HG03196 (cell line): ENCODE measurements around the gene TERB1.

ENCODE experiments used
- ATAC-seq: cut with Tn5 transposase; IDR thresholded peaks from one replicate; pipeline ENCODE4 v1.9.1; 2021; ENCODE audit not compliant: unreplicated experiment

TERB1 gene

DNA sequence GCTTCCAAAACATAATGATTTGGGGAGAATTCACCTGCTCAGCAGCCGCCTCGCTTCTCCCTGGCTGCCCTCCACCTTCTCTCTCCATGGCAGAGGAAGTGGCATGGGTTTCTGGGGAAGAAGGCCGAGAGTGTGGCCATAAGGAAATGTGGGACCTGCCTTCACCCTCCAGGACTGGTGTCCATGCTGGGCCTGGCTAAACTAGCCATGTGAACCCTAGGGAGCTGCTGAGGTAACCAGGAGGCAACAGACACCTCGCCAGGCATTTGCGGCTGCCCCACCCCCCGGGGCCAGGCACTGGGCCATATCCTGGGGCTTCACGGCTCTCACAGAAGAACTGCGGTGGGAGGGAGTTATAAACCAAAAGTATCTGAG, 94.9 kb downstream of the TERB1 start:
- no peak for ATAC-seq

DNA sequence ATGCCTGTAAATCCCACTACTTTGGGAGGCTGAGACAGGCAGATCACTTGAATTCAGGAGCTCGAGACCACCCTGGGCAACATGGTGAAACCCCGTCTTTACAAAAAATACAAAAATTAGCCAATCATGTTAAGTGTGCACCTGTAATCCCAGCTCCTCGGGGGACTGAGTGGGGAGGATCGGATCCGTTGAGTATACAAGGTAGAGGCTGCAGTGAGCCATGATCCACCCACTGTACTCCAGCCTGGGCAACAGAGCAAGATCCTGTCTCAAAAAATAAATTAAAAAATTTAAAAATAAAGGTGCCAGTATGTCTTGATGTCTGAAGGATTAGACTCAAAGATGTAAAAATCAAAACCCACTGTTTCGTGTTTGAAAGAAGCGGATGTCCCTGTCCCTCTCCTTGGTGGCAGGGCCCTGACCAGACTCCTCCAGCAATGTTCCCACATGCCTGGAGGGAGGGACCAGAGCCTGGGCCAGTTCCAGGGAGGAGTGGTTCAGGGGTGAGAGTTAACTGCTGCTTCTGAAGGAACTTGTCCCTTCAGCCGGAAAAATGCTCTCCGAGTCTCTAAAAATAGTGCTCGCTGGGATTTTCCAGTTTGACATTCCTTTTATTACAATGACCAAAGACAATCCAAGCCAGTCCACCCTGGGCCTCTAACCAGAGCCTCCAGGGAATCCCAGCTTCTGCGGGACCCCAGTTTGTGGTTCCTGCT, 95.4 kb downstream of the TERB1 start:
- ATAC-seq: no peak
